LoVo (cell line): ENCODE measurements around the gene NXF3.
"Not testable (repeated sequence)": the region's sequence is repeated elsewhere in the genome, so short reads cannot be mapped to it uniquely, and the experiment has no call there.

ENCODE experiments used
- DNase-seq: peaks from one replicate; pipeline ENCODE4 v3.0.0-alpha.2; 2016; ENCODE audit warnings: low spot score

NXF3 gene

GRCh38 chrX:103051260-103051789, 41.6 kb downstream of the NXF3 start:
- no peak for DNase-seq

GRCh38 chrX:103033371-103033770, 59.6 kb downstream of the NXF3 start:
- DNase-seq, result not testable (repeated sequence)
